Measurements from ENCODE around the gene B4GALT2. TPM values are rescaled to one million over a fixed set of nuclear protein-coding genes. Genes with fewer than 3 reads are reported as not detected.

The B4GALT2 gene
- total RNA-seq = 5.2 and 6.5 TPM in 2 replicates
- total RNA-seq (2013) = 3.7 TPM
- 3.5 and 4.6 TPM in 2 replicates for polyA plus RNA-seq
- polyA minus RNA-seq = 9.6 and 10.3 TPM in 2 replicates

- Histone ChIP-seq H3K4me3 (ENCODE audit: control extremely low read depth in 1 of 5, extremely low read depth in 1 of 5, insufficient read depth in 1 of 5, low read depth in 2 of 5, low read length in 4 of 5) (peak within 1 kb of the TSS in 4 of 5 experiments; percentile 26 to 63 (median 48)), H3K4me2 (replicated peaks; ENCODE audit: low read depth, low read length, poor library complexity, severe bottlenecking) (peak within 1 kb of the TSS; percentile 90), H3K9ac (ENCODE audit: low read length) (peak within 1 kb of the TSS; percentile 63), H3K27me3 (replicated peaks in 1 of 4; ENCODE audit: control extremely low read depth in 1 of 4, control insufficient read depth in 3 of 4, insufficient read depth in 4 of 4, low read length in 3 of 4) (no peaks in the 10 kb centered on the region), H4K20me1 (ENCODE audit: control insufficient read depth, insufficient read depth, low read length, poor library complexity, severe bottlenecking) (peaks cover 40% of the 10 kb centered on the region), H3K9me3 (ENCODE audit: control extremely low read depth in 1 of 3, control insufficient read depth in 2 of 3, insufficient read depth in 1 of 3, low read length in 2 of 3) (no peaks in the 10 kb centered on the region), H3K36me3 (replicated peaks in 1 of 2; ENCODE audit: control extremely low read depth in 1 of 2, control insufficient read depth in 1 of 2, extremely low read depth in 1 of 2, insufficient read depth in 2 of 2, low read length in 1 of 2) (peaks cover 0 to 23% of the 10 kb centered on the region in 2 experiments), H3K79me2 (ENCODE audit: control insufficient read depth, insufficient read depth, low read length) (peaks cover 16% of the 10 kb centered on the region), H3K27ac (ENCODE audit: low read length in 2 of 2) (no peak within 1 kb of the TSS), H2AFZ (ENCODE audit: insufficient read depth, low read depth, low read length, poor library complexity, severe bottlenecking) (peak within 1 kb of the TSS; percentile 77), H3K4me1 (ENCODE audit: control insufficient read depth in 2 of 2, insufficient read depth in 2 of 2, low read length in 2 of 2) (peaks cover 37 to 66% of the 10 kb centered on the region in 2 donors)
- Mint-ChIP-seq H3K9me3 (ENCODE audit: insufficient read depth) (no peaks in the 10 kb centered on the region), H3K4me1 (peaks cover 63% of the 10 kb centered on the region), H3K27me3 (no peaks in the 10 kb centered on the region), H3K4me3 (peak within 1 kb of the TSS; percentile 97), H3K27ac (peak within 1 kb of the TSS; percentile 69)
- WGBS (ENCODE audit: insufficient coverage) = 8% methylated on average over 54 of the region's 54 CpGs
- intact Hi-C loops (cut with micrococcal nuclease) = loop anchor here (10.0 kb wide), 2 partner anchors 274 to 1524 kb away; partner anchors contain the start of genes PPCS, ST3GAL3 and ZMYND12
- TF ChIP-seq CTCF (IDR thresholded peaks at IDR 0.05) (no peak), EZH2 (IDR thresholded peaks at IDR 0.05; ENCODE audit: borderline replicate concordance, insufficient read depth, low read depth, low read length, poor library complexity, severe bottlenecking) (no peak)
- DNase-seq (peak; percentile 51), ATAC-seq (ENCODE audit: low read depth) (no peak)
- POLR2A ChIA-PET = no interaction called here
- CTCF ChIA-PET = no interaction called here
Measured at GRCh38 chr1:43978551-43979260, at the start of gene B4GALT2. Gene B4GALT2, plus strand, starts transcription at chr1:43979210. Its CDS starts 1,951 bp downstream, at chr1:43981161.
